Astrocyte (in vitro differentiated cells and primary cell): Measurements from ENCODE around the gene ACTR1A.

Source experiments
- CTCF ChIP-seq: IDR thresholded peaks from 2 replicates; pipeline ENCODE4 v1.5.1; 2011; ENCODE audit warnings: low read depth, mild to moderate bottlenecking, inconsistent platforms, low read length, moderate library complexity; ENCODE audit not compliant: insufficient read depth
- EZH2 ChIP-seq: IDR thresholded peaks from 2 replicates; pipeline ENCODE4 v1.6.1; 2012; ENCODE audit warnings: mild to moderate bottlenecking, low read length, inconsistent platforms; ENCODE audit not compliant: insufficient read depth

- TF ChIP-seq CTCF: no peak
- no peak for TF ChIP-seq EZH2
Measured at GRCh38 chr10:102480396-102480795, 22.1 kb downstream of the ACTR1A start.
